Measurements from ENCODE around the gene RAPH1. TPM values are rescaled to one million over a fixed set of nuclear protein-coding genes. Genes with fewer than 3 reads are reported as not detected.
"Not testable (repeated sequence)": the region's sequence is repeated elsewhere in the genome, so short reads cannot be mapped to it uniquely, and the experiment has no call there.

Gene RAPH1
- total RNA-seq, 1 experiment from 2014 or later: 126 TPM

- H3K4me1 Mint-ChIP-seq (ENCODE audit: low read depth, unreplicated experiment): peaks cover 24% of the 10 kb centered on the region
- TF ChIP-seq CTCF (IDR thresholded peaks at IDR 0.05; ENCODE audit: unreplicated experiment): no peak
- peak overlapping the region; percentile 59 for H3K27ac Mint-ChIP-seq (ENCODE audit: unreplicated experiment)
- no TSS peak for BruUV-seq (replicated peaks)
- CTCF ChIA-PET: interaction anchor here (0.5 to 0.6 kb wide), 2 partner anchors 12 to 755 kb away, joined by 3 read pairs; no protein-coding TSS in a partner anchor
- peak; percentile 37 for DNase-seq
- peaks cover 6% of the 10 kb centered on the region for H3K36me3 Mint-ChIP-seq (ENCODE audit: insufficient read depth, unreplicated experiment)
- H3K4me3 Mint-ChIP-seq (ENCODE audit: low read depth, unreplicated experiment): no peak overlapping the region
- H3K9me3 Mint-ChIP-seq (ENCODE audit: low read depth, unreplicated experiment): no peaks in the 10 kb centered on the region
- H3K27me3 Mint-ChIP-seq (ENCODE audit: unreplicated experiment): no peaks in the 10 kb centered on the region
- intact Hi-C loops (cut with micrococcal nuclease; ENCODE audit: unreplicated experiment): no loop called here
Observed at GRCh38 chr2:203383038-203383437, 152.1 kb downstream of the RAPH1 start.

DNA sequence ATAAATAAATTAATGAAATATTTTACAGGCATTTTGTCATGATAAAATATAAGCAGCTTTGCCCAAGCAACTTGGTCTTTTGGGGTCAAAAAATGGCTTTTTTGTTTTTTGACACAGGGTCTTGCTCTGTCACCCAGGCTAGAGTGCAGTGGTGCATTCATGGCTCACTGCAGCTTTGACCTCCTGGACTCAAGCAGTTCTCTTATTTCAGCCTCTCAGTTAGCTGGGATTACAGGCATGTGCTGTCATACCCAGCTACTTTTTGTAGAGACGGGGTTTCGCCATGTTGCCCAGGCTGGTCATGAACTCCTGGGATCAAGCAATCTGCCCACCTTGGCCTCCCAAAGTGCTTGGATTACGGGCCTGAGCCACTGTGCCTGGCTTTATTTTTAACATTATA, 155.9 kb downstream of the RAPH1 start:
- Mint-ChIP-seq H3K9me3 (ENCODE audit: low read depth, unreplicated experiment) (no peaks in the 10 kb centered on the region), H3K4me3 (ENCODE audit: low read depth, unreplicated experiment) (no peak overlapping the region), H3K27me3 (ENCODE audit: unreplicated experiment) (no peaks in the 10 kb centered on the region), H3K36me3 (ENCODE audit: insufficient read depth, unreplicated experiment) (peaks cover 6% of the 10 kb centered on the region), H3K4me1 (ENCODE audit: low read depth, unreplicated experiment) (peaks cover 24% of the 10 kb centered on the region), H3K27ac (ENCODE audit: unreplicated experiment) (no peak overlapping the region)
- CTCF ChIA-PET: no interaction called here
- intact Hi-C loops (cut with micrococcal nuclease; ENCODE audit: unreplicated experiment): no loop called here
- DNase-seq: no peak
- no peak for TF ChIP-seq CTCF (IDR thresholded peaks at IDR 0.05; ENCODE audit: unreplicated experiment)
- BruUV-seq (replicated peaks): no TSS peak

DNA sequence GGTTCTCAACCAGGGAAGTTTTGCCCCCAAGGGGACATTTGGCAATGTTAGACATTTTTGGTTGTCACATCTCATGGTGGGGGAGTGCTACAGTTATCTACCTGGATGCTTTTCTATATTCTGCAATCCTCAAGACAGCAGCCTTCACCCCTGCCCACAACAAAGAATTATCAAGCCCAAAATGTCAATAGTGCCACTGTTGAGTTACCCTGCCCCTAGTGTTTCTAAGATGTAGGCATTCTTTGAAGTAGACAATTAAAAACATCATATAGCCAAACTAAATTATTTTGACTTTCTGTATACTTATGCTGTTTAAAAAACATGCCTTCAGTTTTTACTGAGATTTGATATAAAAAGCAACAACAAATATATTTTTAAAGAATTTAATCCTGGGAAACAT, 158.9 kb downstream of the RAPH1 start:
- H3K36me3 Mint-ChIP-seq (ENCODE audit: insufficient read depth, unreplicated experiment): no peaks in the 10 kb centered on the region
- CTCF ChIA-PET: no interaction called here
- H3K9me3 Mint-ChIP-seq (ENCODE audit: low read depth, unreplicated experiment): no peaks in the 10 kb centered on the region
- no peaks in the 10 kb centered on the region for H3K27me3 Mint-ChIP-seq (ENCODE audit: unreplicated experiment)
- TF ChIP-seq CTCF (IDR thresholded peaks at IDR 0.05; ENCODE audit: unreplicated experiment): no peak
- no peak for DNase-seq
- no peaks in the 10 kb centered on the region for H3K4me1 Mint-ChIP-seq (ENCODE audit: low read depth, unreplicated experiment)
- no TSS peak for BruUV-seq (replicated peaks)
- intact Hi-C loops (cut with micrococcal nuclease; ENCODE audit: unreplicated experiment): no loop called here
- no peak overlapping the region for H3K4me3 Mint-ChIP-seq (ENCODE audit: low read depth, unreplicated experiment)
- H3K27ac Mint-ChIP-seq (ENCODE audit: unreplicated experiment): no peak overlapping the region

GRCh38 chr2:203372706-203373105, 162.4 kb downstream of the RAPH1 start:
- BruUV-seq (replicated peaks); CTCF ChIA-PET; intact Hi-C loops (cut with micrococcal nuclease; ENCODE audit: unreplicated experiment); H3K27me3 Mint-ChIP-seq (ENCODE audit: unreplicated experiment); H3K4me1 Mint-ChIP-seq (ENCODE audit: low read depth, unreplicated experiment); H3K4me3 Mint-ChIP-seq (ENCODE audit: low read depth, unreplicated experiment); H3K36me3 Mint-ChIP-seq (ENCODE audit: insufficient read depth, unreplicated experiment); H3K27ac Mint-ChIP-seq (ENCODE audit: unreplicated experiment); H3K9me3 Mint-ChIP-seq (ENCODE audit: low read depth, unreplicated experiment); DNase-seq: not testable (repeated sequence)

GRCh38 chr2:203366639-203367466, 168.2 kb downstream of the RAPH1 start:
- no TSS peak for BruUV-seq (replicated peaks)
- CTCF ChIA-PET: no interaction called here
- H3K9me3 Mint-ChIP-seq (ENCODE audit: low read depth, unreplicated experiment): no peaks in the 10 kb centered on the region
- no peak for TF ChIP-seq CTCF (IDR thresholded peaks at IDR 0.05; ENCODE audit: unreplicated experiment)
- no peaks in the 10 kb centered on the region for H3K4me1 Mint-ChIP-seq (ENCODE audit: low read depth, unreplicated experiment)
- no peaks in the 10 kb centered on the region for H3K27me3 Mint-ChIP-seq (ENCODE audit: unreplicated experiment)
- peaks cover 12% of the 10 kb centered on the region for H3K36me3 Mint-ChIP-seq (ENCODE audit: insufficient read depth, unreplicated experiment)
- intact Hi-C loops (cut with micrococcal nuclease; ENCODE audit: unreplicated experiment): no loop called here
- no peak overlapping the region for H3K4me3 Mint-ChIP-seq (ENCODE audit: low read depth, unreplicated experiment)
- no peak for DNase-seq
- H3K27ac Mint-ChIP-seq (ENCODE audit: unreplicated experiment): no peak overlapping the region

Measured in Calu3 (cell line).